OCI-LY1 (cell line): ENCODE data around the gene RRM2.

Source experiments
- EZH2 ChIP-seq: fragments of 200-600 bp; sonication (generic), shearing (Covaris generic); IDR thresholded peaks from 2 replicates; pipeline ENCODE4 v1.8.0; 2017; ENCODE audit warnings: borderline replicate concordance, mixed run types, mild to moderate bottlenecking, antibody characterized with exemption, low read length, moderate library complexity, mixed read lengths
- TF ChIP-seq, protein P1 (sequence below): fragments of 200-600 bp; sonication (generic), shearing (Covaris generic); IDR thresholded peaks from 2 replicates; pipeline ENCODE4 v1.5.1; 2017; ENCODE audit warnings: mild to moderate bottlenecking, antibody characterized with exemption, low read length, moderate library complexity, mixed read lengths

DNA sequence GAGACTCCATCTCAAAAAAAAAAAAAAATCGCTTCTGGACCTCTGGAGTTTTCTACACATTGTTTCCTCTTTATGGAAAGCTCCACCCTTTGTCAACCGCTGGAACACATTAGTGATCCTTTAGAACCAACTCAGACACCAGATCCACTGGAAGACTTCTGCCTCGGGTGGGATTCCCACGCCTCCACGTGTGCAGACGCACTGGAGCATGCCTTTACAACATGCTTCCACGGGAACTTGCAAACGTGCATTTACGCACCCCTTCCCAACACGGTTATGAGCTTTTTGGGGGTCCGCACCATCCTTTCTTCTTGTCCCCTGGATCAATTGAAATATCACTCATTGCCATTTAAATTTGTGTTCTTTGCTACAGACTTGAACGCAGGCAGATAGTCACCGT, 47.4 kb upstream of the RRM2 start:
- TF ChIP-seq, protein P1, sequence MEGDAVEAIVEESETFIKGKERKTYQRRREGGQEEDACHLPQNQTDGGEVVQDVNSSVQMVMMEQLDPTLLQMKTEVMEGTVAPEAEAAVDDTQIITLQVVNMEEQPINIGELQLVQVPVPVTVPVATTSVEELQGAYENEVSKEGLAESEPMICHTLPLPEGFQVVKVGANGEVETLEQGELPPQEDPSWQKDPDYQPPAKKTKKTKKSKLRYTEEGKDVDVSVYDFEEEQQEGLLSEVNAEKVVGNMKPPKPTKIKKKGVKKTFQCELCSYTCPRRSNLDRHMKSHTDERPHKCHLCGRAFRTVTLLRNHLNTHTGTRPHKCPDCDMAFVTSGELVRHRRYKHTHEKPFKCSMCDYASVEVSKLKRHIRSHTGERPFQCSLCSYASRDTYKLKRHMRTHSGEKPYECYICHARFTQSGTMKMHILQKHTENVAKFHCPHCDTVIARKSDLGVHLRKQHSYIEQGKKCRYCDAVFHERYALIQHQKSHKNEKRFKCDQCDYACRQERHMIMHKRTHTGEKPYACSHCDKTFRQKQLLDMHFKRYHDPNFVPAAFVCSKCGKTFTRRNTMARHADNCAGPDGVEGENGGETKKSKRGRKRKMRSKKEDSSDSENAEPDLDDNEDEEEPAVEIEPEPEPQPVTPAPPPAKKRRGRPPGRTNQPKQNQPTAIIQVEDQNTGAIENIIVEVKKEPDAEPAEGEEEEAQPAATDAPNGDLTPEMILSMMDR, result no peak
- no peak for TF ChIP-seq EZH2
